Urothelium cell line (cell line): ENCODE results near the gene CPLX4.

ENCODE experiments used
- DNase-seq: peaks from one replicate; pipeline ENCODE4 v3.0.0; 2011; ENCODE audit warnings: low spot score, mixed read lengths
- FAIRE-seq: peaks from 2 replicates; lab custom pipeline; 2011; peaks lifted over from hg19 to GRCh38; lab: Jason Lieb, UNC

CPLX4 gene, protein sequence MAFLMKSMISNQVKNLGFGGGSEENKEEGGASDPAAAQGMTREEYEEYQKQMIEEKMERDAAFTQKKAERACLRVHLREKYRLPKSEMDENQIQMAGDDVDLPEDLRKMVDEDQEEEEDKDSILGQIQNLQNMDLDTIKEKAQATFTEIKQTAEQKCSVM

DNA sequence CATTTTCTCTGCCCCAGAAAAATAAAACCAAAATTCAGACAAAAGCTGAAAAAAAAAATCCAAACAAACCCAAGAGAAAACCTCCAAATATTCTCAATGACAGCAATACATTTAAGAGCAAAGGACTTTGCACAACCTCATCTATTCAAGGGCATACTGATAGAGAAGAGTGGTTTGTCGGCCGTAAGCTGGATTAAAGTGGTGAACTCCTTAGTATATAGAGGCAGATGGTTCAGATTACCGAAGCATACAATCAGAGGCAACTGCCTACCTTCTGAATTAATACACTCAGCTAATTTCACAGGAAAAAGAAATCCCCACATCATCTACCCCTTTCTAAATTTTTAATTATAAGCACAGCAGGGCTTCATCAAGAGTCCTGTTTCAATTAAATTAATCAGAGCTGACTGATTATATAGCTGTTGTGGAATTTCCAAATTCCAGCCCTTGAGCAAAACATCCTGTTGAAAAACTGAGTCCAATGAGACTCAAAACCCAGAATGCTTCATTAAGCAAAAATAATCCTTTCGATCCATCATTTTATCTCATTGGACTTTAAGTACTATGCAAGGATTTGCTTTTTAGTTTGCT is at the start of gene CPLX4:
Gene CPLX4 (minus strand): TSS at position 190 of the 591 bp plus-strand sequence. CDS start 187 bp downstream, at position 3.
- FAIRE-seq: no peak
- no peak for DNase-seq

DNA sequence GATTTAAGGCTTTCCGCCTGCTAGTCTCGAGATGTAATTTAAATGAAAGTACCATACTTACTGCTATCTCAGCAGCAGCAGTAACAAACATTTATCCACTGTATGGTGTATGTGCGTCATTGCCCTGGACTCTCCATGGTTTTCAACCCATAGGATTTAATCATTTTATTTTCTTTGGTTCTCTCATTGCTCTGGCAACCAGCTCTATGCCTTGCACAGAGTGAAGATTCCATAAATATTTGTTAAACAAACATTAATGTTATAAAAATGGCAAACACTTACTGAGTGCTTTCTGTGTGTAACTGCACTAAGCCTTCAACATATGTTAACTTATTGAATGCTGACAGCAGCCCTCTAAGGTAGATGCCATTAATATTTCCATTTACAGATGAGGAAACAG is 41.9 kb upstream of the CPLX4 start:
- DNase-seq (no peak), FAIRE-seq (no peak)

DNA sequence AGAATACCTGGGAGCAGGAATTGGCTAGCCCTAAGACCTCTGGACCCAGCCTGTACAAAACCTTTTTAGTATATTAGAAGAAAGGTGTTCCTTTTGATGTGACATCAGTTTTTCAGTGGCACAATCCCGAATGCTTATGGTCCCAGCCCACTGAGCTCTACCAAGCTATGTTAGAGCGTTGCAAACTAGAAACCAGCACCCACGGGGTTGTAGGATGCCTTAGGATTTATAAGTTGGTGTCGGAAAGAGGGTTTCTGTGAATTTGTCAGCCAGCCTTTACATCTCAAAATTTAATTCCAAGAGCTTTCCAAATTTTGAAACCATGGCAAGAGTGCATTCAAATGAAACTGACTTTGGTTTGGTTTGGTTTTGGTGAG is 41.1 kb upstream of the CPLX4 start:
- no peak for FAIRE-seq
- no peak for DNase-seq

DNA sequence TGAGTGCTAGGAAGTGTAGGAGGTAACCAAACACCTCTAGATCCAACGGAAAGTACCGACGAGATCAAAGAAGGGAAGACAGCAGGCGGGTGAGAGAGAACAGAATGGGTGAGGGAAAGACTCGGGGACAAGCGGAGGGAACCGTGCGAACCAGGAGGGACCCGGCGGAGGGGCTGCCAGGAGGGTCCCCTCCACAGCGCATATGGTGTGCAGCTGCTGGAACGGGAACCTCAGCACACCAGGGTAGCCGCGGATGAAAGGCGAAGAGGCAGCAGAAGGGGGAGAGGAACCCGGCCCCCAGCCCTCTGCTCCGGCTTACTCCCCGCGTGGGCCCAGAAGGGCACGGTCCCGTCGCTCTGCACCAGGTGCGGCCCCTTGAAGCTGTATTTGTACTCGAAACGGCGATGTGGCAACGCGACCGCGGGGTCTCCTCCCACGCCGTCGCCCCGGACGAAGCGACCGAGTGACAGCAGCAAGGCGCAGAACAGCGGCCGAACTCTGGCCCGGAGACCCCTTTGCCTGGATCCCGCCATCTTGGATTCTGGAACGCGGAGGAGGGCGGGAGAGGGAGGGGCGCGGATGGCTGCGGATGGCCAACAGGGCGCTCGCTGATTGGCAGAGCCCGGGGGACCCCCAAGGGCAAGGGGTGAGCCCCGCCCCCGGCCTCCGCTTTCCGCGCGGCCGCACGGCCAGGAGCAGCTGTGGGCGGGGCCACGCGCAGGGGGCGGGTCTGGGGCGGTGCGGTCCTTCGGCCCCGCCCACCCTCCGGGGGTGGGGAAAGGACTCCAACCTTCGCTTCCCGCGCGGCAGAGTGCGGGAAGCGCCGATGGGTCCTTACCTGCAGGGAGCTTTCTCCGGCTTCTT is 40.5 kb upstream of the CPLX4 start, which contains the start of gene LMAN1:
Gene LMAN1 (minus strand): TSS at position 554 of the 864 bp plus-strand sequence. CDS start 21 bp downstream, at position 533.
- DNase-seq (peak; percentile 96), FAIRE-seq (peak; percentile 23)

DNA sequence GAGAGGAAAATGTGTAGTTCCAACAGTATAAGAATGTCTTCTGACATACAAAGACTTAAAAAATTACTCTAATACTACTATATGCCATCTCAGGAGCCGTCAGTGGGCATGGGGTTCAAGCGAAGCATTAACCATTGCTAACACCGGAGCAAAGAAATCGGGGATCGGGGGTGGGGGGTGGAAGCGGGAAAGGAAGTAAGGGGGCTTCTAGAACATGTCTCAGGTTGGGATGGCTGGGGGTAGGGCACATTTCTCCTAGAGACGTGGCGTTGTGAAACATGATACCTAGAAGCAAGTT is 39.9 kb upstream of the CPLX4 start:
- DNase-seq (no peak), FAIRE-seq (no peak)

DNA sequence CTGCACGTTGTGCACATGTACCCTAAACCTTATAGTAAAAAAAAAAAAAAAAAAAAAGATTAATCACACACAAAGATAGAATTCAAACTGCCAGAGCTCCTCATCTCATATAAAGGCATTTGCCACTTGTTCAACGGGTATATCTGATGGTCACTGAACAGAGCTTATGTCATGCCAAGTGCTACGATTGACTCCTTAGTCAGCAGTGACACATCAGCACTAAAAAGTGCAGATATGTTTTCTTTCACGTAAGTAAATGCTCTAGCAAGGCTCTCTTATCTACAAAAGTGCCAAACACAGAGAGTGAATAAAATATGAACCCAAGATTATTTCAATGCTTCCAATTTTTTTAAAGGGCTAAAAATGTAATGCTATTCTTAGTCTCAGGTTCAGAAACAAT is 39.5 kb upstream of the CPLX4 start:
- DNase-seq: no peak
- no peak for FAIRE-seq

DNA sequence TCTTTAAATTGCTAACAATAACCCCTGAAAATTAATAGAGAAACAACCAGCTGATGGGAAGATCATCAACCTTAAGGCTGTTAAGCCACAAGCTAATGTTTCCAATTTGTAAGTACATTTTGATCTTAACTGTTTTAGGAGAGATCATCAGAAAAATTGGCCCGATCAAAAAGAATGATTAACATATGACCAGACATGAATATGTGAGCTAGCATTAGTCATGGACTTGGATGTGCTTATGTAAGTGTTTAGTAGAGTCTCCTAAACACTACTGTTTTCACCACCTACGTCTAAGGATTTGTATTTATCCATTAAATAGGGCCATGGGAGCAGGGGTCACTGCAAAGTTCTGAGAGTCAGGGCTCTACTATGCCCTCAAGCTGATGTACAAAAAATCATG is 36.3 kb upstream of the CPLX4 start:
- no peak for DNase-seq
- no peak for FAIRE-seq

DNA sequence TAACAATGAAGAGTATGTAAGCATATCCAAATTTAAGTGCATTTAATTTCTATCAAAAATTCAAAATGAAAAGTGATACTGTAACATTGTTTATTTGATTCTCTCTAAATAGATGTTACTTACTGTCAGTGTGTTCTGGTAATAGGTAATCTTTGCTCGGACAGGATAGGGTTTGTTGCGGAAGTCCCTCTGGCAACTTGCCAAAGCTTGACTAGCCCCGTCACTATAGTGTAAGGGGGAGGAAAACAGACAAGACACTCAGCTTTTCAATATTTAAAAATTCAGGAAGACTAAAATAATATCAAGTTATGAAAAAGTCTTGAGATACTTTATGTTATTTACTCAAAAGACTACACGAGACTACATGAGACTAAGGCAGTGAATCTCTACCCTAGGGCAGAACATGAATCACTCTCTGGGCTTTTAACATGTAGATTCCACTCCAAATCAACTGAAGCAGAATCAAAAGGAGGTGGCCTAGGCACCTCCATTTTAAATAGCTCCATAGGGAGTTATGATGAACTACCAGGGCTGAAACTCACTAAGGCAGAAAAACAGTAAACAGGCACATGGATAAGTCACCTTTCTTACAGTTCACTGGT is 34.7 kb upstream of the CPLX4 start:
- no peak for DNase-seq
- no peak for FAIRE-seq

DNA sequence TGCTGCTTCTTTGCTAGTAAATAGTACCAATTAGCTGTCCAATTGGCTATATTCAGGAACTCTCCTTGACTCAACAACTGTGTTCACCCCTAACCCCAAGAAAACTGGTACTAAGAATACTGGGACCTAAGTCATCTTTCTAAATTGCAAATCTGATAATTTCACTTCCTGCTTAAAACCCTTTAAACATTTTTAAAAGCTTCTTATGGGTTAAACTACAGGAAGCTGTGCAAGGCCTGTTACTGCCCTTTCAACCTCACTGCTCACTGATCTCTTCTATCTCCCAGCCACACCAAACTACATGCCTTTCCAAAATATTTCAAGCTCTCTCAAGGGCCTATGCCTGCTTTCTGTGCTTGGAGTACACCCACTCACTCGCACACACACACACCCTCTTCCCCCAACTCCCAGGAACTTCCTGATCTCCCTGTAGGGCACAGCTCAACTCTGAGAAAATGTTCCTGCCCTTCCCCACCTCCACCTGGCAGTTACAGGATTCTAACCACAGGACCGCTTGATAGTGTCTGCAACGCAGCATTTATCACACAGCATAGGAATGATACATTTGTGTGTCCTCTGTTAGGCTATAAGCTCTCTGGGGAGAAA is 33.9 kb upstream of the CPLX4 start:
- DNase-seq (no peak), FAIRE-seq (no peak)

DNA sequence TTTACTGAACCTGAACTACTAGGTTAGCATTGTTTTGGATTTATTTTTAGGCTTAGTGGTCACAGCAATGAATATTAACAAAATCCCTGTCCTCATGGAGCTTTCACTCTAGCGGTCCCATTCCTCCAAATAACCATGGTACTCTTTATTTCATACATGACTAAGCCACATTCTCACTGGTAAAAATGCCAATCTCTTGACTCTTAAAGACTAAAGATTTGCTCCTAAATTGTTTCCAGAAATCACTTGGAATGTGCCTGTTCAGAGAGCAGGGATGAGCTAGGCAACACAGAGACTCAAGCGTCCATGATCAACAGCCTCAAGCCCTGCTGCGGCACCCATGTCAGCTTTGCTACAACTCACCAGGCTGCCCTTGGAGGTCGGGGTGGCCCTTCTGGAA is 27.1 kb upstream of the CPLX4 start:
- no peak for DNase-seq
- no peak for FAIRE-seq

DNA sequence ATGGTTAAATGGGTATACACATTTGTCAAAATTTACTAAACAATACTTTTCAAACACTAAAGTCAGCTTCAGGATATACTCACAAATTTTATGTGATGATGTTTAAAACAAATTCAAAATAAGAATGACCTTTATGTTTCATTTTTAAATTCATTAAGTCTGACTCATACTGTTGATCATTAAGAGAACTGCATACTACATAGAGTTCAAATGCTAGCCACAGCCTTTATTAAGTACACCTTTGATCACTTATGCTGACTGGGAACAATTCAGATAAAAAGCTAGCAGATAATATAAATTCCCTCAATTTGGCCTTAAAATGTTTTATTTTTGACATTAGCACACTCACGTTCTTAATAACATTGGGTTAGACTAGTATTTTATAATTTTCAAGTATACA is 26.5 kb upstream of the CPLX4 start:
- no peak for FAIRE-seq
- no peak for DNase-seq

DNA sequence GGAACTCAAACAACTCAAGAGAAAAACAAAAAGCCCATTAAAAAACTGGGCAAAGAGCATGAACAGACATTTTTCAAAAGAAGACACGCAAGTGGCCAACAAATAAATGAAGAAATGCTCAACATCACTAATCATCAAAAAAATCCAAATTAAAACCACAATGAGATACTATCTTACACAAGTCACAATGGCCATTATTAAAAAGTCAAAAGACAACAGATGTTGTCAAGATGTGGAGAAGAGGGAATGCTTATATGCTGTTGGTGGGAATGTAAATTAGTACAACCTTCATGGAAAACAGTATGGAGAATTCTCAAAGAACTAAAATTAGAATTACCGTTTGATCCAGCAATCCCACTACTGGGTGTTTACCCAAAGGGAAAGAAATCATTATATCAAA is 25.5 kb upstream of the CPLX4 start:
- DNase-seq (no peak), FAIRE-seq (no peak)

DNA sequence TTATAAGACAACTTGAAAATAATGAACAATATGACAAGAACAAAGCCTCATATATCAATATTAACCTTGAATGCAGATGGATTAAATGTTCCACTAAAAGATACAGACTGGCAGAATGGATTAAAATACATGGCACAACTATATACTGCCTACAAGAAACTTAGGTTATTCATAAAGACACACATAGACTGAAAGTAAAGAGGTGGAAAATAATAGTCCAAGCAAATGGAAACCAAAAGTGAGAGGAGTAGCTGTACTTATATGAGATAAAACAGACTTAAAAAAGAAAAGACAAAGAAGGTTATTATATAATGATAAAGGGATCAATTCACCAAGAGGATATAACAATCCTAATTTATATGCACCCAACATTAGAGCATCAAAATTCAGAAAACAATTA is 22.4 kb upstream of the CPLX4 start:
- FAIRE-seq: no peak

DNA sequence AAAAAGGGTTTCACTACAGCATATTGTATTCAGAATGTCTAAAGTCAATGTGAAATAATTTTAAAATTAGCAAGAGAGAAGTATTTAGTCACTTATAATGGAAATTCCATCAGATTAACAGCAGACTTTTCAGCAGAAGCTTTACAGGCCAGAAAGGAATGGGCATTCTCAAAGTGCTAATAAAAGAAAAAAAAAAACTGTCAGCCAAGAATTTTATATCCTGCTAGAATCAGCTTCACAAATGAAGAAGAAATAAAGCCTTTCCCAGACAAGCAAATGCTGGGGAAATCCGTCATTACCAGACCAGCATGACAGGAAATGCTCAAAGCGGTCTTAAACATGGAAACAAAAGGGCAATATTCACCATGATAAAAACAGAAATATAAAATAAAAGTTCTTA is 21.9 kb upstream of the CPLX4 start:
- DNase-seq: no peak
- no peak for FAIRE-seq

More for the DNA sequence above, 22.4 kb upstream of the CPLX4 start:
- no peak for DNase-seq

DNA sequence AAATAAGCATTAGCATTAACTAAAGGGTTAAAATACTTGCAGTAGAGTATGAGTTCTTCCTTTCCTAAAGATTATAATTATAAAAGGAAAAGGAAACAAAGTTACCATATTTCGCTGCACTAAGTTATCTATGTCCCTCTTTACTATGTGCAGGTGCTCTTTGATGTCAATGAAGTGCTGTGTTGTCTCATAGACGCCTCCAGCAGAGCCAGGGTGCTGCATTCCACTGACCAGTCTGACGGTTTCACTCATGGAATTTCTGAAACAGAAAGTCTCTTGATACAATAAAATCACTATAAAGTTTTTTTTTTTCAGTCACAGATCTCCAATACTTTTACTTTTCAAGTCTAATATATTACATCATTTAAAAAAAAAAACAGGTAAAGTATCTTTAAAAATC is 14.5 kb upstream of the CPLX4 start:
- FAIRE-seq (no peak), DNase-seq (no peak)

DNA sequence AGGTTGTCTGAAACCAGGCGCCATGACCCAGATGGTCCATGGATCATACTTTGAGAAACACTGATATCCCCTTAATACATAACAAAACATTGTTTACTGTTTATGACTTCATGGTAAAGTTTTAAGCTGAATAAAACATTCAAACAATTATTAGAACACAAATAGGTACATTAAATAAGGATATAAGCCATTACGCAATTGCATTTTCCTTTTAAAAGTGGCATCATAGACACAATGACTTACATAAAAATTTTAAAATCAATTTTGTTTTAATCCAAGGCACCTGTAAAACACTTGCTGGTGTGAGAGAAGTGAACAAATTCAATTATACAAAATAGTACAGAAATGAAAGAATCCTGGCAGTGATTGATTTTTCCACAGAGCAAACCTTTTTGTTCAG is 10.2 kb upstream of the CPLX4 start:
- DNase-seq: no peak
- FAIRE-seq: no peak

DNA sequence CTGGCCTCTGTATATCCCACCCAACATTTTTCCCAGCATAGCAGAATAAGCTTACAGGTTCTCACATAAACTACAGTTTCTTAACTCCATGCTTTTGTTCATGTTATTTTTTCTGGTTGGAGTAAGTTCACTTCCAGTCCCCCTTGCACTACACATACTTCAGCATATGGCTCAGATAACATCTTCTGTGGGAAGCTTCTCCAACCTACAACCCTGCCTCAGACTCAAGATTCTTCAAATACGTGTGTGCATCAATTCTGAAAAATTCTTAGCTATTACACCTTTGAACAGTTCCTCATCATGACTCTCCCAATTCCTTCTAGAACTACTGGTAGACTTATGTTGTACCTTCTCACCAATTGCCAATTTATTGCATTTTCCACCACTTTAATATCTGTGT is 7.5 kb upstream of the CPLX4 start:
- FAIRE-seq (no peak), DNase-seq (no peak)

DNA sequence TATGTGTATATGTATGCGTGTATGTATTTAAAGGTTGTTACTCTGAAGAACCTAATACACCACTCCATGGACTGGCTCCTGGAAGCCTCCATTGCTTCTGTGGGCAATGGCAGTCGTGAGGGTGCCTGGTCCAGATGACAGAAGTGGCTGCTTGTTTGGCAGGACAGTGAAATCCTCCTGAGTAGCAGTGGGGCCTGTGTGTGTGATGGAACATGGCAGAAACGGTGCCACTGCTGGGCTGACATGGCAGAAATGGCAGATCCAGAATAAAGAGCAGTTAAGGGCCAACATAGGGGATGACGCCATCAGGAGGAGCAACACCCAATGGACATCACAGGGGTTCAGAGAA is 6.1 kb upstream of the CPLX4 start:
- FAIRE-seq: no peak
- no peak for DNase-seq

DNA sequence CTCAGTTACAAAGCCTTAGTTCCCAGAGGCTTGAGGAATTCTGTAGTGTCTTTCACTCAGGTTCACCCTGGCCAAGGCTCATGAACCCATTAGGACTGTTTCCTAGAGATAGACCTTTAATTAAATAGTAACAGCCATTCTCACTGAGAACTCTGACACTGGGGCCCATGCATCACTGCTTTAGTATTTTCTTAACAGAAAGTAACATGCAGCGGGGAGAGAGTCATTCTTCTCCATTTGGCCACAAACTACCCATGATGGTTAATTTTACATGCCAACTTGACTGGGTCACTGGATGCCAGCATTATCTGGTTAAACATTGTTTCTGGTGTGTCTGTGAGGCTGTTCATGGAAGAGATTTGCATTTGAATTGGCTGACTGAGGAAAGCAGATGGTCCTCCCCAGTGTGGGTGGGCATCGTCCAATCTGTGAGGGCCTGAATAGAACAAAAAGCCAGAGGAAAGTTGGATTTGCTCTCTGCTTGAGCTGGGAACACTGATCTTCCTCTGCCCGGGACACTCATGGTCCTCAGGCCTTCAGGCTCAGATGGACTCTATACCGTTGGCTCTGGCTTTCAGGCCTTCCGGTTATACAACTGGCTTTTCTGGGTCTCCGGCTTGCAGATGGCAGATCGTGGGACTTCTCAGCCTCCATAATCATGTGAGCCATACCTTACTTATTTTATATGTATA is 5.6 kb upstream of the CPLX4 start:
- DNase-seq: no peak
- FAIRE-seq: no peak

DNA sequence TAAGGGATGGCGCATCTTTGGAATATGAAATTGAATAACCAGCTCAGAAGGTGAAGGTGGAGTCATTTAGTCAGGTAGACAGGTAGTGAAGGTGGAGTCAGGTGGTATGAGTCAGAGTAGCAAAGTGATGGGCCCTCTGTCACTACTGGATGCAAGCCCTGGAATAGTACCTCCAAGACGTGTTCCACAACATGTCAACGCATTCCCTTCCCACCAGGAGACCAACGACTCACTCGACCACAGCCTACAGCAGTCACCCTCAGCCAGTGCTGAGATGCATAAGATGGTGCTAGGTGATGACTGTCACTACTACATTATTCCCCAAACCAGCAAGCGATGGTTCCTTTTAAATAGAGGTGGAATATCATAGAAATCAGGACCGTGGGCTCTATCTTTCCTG is 6.8 kb downstream of the CPLX4 start:
- no peak for DNase-seq
- FAIRE-seq: no peak

DNA sequence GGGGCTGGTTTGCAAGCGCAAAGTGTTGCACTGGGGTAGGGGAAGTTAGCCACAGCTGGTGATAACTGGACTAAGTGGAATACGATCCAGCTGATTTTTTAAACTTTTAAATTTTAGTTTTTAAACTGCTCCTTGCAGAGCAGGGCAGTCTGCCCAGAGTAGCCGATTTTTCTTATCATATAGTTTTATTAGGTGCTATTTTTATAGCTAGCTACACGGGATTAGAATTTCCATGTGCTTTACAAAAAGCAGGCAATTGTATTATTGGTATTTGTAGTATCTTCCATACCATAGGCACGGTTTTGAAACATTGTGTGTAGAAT is 9.6 kb downstream of the CPLX4 start:
- DNase-seq (no peak), FAIRE-seq (no peak)
